ENCODE measurements around the gene CCNK.
A peak's percentile ranks its signal among the peaks of the same experiment; 100 is the strongest.

CCNK gene

DNA sequence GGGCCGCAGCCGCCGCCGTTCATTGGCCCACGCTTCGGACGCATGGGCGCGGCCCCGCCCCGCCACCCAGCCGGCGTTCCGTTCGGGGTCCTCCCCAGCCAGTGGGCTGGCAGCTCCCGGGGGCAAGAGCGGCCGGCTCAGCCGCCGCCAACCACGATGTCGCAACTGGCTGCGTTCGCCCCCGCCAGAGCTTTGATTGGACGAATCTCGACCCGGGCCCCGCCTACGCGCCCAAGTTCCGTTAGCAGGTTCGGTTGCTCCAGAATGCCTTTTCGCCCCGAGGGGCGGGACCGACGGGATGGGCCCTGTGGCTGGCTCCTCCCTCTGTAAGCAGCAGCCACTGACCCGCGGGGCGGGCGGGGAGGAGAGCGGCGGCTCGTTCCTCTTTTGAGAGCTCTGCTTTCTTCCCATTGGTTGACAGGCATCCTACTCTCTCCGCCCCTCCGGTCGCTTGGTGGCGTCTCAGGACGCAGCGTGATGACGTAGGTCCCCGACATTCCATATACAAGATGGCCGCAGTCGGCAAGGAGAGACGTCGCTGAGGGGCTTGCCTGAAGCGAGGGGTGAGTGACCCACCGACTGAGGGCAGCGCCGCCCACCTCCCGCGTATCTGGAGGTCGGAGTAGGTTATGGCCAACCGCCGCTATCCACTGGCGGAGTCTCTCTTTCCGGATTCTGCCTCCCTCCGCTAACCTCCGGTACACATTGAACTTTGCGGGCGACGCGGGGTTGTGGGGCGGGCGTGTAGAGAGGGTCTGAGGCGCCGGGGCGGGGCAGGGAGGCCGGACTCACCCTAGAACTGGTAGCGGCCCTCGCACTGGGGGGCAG lies at the start of gene CCNK:
CCNK (plus strand) TSS at position 493 of the 828 bp plus-strand sequence. CDS start 11,269 bp downstream, outside the sequence.
- DNase-seq (ENCODE audit: low read depth, low spot score) = peak; percentile 99

DNA sequence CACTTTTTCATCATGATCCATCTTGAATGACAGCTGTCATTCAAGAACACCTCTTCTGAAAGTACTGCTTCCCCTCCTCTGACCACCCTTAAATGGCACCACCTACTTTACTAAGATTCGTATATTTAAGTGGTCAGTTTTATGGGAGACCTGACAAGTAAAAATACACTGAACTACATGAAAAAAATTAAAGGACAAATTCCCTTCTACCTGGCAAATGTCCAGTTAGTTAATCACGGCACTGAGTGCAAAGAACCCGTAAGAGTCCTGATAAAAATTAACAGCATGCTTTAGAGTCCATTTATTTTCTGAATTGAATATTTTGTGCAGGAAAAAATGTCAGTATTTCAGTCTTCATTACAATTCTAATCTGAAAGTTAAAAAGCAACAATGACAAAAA lies 49.2 kb upstream of the CCNK start:
- no peak for DNase-seq (ENCODE audit: low read depth, low spot score)

DNA sequence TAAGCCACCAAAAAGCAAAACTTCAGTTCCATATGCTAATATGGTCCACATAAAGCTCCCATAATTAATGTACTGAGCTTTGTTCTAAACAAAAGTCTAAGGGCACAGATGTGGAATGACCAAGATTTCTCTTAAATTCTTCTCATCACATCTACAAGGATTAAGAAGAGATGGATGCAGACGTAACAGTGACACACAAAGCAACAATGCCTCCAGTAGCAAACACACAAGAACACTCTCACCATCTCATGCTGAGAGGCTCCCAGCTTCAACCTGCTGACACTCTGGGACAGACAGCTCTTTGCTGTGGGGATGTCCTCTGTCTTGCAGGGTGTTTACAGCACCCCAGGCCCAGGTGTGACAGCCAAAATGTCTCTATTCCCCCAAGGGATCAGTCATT lies 48.7 kb upstream of the CCNK start:
- no peak for DNase-seq (ENCODE audit: low read depth, low spot score)

DNA sequence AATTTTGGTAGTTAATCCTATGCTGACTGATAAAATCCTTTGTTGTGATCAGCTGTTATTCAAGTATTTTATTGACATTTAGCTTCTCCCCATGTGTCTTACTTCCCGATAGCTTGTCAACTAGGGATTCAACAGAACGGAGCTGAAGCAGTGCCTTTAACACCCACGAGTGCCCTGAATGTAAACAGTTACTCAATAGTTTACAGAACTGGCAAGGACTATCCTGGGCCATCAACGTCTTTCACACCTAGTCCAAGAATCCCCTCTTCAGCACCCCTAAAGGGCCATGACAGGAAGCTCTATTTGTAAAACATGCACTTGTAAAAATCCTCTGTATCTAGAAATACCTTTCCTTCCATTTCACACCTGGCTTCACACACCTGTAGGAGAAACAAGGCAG lies 45.9 kb upstream of the CCNK start:
- no peak for DNase-seq (ENCODE audit: low read depth, low spot score)

DNA sequence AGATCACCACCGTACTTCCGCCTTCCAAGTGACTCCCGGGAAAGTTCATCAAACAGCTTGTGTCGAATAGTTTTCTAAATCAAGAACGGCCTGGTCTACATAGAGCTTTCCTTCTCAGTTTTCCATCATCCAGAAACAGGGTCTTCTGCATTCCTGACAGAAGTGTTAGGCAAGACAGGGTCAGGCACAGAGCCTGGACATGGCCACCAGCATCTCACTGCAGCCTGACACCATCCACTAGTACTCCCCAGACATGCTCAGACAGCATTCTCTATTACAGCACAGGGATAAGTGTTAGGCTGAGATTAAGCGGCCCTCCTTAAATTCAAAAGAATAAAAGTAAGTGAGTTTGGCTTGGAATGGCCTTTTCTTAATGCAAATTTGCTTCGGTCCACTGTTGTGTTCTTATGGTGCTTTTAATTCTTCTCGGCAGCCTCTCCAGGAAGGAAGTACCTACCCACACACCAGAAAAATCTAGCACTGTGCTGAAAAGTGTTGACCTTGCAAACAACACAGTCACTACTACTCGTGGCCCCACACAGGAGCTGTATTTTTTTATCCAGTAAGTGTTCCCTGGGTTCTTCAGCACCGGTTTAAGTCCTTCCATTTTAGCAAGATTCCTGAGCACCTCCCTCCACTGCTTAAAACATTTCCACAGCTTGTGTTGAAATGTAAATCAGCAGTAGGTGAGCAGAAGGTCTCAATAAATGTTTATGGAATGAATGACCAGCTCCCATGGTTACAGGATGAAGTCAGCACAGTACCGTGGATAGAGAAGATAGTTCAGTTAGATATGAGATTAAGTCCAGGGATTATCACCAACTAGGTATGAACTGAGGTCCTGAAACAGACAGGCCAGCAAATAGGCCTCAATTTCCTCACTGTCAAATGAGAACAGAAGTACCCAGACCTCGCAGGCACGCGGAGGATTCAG lies 44.7 kb upstream of the CCNK start:
- DNase-seq (ENCODE audit: low read depth, low spot score) = no peak

DNA sequence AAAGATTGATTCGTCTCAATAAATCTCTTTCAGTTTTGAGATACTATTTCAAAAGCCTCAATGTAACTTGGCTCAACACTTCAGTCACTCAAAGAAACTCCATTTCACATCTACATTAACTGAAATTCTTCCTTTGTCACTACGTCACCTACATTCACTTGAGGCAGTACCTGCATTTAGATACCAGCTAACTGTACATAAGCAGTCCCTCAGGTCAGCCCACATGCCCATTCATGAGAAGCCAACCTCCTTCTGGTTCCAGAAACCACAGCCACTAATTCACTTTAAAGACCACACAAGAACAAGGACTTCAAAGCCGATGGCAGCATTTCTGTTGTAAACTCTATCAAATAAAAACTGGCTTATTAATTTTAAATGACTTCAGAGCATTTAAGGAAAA lies 43.5 kb upstream of the CCNK start:
- no peak for DNase-seq (ENCODE audit: low read depth, low spot score)

DNA sequence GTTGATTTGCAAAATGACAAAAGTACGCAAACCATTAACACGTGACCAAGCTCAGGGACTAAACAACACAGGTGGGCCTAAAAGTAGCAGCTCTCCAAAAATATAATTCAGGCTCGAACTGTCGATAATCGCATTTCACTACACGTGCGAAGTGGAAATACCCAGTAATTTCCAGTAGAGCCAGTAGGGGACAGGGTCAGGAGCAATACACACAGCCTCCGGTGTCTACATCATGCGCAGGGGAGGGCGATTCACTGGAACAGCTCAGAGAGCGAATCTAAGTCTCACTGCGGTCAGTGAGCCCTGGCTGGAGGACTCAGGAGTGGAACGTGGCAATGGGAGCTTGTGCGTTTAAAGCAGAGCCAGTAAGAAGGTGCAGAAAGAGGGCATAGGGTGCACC lies 40.9 kb upstream of the CCNK start:
- DNase-seq (ENCODE audit: low read depth, low spot score) = no peak

DNA sequence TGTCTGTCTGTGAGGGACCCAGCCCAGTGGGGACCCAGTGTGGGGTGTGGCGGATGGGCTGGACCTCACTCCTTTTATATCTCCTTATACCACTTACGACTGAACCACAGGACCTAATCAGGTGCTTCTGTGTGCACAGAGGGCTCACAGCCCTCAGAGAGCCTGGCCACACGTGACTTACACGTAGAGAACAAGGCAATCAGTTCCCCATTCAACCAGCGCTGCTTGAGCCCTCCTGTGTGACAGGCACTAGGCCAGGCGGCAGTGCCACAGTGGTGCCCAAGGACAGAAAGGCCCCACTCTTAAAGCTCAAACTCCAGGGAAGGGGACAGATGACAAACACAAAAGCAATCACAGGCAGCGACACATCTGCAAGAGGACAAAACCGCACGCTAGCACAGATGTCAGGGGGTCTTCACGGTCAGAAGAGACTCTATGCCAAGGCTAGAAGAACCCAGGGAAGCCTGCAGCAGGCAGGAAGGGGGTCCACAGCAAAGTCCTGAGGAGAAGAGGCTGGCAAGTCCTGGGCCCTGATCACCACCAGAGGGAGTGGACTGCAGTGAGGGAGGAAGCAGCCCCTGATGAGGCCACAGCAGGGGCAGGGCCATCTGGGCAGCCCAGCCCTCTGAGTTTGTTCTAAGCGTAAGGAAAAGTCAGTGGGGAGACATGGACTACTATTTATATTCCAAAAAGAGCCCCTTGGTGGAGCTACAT lies 39.9 kb upstream of the CCNK start:
- no peak for DNase-seq (ENCODE audit: low read depth, low spot score)

DNA sequence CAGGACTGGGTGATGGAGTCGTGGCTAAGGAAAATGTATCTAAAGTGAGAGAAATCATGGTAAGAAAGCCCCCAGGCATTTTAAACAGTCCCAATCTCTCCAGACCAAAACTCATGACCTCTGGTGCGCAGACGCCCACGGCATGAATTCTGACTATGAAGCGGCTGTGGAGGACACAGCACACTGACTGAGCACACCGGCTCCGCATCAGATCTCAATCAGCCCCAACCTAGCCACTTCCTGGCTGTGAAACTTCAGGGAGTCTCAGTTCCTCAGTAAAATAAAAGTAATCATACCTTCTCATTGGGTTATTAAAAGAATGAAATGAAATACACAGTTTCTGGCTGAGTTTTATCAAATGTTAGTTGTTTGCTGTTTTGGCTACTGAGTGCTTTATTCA lies 39.3 kb upstream of the CCNK start:
- DNase-seq (ENCODE audit: low read depth, low spot score) = no peak

DNA sequence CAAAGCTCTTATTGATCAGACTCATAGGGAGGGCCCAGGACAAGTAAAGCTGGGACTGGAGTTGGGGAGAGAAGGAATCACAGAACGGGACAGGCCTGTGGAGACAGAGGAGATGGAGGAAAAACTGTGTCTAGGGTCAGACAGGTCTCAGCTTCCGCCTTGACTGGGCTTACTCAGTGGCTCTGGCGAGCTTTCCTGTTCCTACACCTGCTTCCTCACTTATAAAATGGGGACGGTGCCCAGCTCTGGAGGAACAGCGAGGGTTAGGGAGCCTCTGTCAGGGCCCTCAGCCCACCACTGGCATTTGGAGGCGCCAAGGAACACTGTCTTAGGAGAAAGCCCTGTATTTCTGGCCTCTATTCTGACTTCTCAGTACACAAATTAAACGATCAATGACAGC lies 35.3 kb upstream of the CCNK start:
- no peak for DNase-seq (ENCODE audit: low read depth, low spot score)

DNA sequence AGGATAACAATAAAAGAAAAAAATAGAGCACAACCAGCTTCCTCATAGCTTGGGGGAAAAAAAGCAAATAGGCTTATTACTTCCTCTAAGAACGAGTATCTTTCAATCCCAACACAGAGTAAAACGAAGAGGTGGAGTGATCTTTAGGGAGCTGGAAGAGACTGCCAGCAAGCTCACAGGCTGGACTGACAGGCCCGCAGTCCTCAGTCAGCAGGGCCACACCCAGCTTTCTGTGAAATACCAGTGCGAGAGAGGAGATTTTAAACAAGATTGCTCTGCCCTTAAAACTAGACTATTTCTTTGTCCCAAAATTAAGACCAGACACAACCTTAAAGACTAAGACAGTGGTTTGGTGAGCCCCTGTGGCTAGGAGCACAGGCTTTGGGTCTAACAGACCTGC lies 33.5 kb upstream of the CCNK start:
- no peak for DNase-seq (ENCODE audit: low read depth, low spot score)

DNA sequence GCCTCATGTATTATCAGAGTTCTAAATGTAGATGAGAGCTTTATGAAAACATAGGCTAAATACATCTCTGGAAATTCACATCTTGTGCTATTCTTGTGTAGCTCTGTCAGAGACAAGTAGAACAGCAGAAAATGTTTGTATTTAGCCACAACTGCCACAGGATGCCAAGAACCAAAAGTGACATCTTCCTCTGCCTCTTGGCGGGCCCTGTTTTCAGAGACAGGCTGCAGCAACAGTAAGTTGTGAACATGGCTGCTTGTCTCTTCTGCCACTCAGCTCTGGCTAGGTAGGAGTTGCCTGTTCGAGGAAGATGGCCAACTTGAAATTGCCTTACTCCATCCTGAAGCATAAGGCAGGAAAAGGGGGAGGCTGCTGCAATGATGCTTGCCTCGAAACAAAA lies 30.9 kb upstream of the CCNK start:
- DNase-seq (ENCODE audit: low read depth, low spot score) = no peak

DNA sequence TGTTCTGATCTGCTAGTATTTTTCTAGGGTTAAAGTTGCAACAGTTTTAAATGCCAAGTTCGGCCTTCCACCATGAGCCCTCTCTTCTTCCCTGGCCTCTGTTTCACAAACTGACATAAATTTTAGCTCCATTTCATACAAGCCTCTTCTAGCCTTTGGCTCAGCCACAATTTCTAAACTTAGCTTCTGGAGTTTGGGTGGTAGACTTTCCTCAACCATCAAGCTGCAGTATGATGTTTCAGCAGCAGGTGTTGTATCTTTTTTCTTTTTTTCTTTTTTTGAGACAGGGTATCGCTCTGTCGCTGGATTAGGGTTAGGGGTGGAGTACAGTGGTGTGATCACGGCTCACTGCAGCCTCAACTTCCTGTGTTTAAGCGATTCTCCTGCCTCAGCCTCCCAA lies 30.0 kb upstream of the CCNK start:
- DNase-seq (ENCODE audit: low read depth, low spot score) = no peak

DNA sequence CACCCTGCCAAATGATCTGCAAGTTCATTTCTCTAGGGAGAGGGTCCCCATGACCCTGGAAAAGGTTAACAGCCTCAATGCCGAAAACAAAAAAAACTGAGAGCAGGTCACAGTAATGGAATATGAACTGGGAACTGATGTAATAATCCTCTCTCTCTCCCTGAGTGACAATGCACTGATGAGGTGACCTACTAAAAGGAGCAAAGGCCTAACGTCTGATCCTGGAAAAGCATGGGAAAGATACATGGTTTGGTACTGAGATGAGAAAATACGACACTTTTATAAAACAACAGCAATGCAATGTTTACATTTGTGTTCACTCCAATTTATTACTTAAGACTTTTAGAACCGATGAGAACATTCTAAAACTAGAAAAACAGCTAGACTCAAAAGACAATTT lies 28.2 kb upstream of the CCNK start:
- DNase-seq (ENCODE audit: low read depth, low spot score) = no peak

DNA sequence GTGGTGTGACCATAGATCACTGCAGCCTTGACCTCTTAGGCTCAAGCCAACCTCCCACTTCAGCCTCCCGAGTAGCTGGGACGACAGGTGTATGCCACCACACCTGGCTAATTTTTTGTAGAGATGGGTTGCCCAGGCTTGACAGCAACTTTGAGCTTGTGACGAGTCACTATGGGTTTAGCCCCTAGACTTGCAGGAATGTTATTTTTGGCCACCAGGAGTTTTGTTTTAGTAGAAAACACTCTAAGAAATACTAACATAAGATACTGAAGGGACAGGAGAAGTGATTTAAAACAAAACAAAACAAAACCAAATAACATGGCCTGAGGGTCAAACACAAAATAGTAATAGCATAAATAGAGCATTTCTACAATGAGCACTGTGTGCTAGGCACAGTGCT lies 27.0 kb upstream of the CCNK start:
- DNase-seq (ENCODE audit: low read depth, low spot score) = no peak

DNA sequence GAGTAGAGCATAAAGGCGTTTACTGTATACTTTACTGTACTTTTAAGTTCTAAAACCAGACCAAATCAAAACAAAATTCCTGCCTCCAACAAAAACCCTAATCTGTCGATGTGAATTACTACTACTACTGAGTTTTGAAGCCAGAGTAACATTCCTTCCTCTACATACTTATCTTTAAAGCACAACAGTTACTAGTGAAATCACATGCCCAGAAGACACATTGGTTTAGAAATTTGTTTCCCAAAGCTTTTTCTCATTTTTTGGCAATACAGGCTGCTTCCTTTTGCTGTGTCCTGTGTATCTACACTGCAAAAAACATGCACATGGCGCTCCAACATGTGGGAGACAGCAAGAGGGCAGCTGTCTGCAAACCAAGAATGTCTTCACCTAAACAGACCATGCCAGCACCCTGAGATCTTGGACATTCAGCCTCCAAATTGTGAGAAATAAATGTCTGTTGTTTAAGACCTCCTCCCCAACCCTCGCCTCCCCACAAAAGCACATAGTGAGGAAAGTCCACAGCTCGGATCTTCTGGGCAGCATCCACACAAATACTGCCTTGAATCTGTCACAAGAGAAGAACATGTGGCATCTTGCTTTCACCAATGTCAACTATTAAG lies 21.6 kb upstream of the CCNK start:
- DNase-seq (ENCODE audit: low read depth, low spot score) = no peak

DNA sequence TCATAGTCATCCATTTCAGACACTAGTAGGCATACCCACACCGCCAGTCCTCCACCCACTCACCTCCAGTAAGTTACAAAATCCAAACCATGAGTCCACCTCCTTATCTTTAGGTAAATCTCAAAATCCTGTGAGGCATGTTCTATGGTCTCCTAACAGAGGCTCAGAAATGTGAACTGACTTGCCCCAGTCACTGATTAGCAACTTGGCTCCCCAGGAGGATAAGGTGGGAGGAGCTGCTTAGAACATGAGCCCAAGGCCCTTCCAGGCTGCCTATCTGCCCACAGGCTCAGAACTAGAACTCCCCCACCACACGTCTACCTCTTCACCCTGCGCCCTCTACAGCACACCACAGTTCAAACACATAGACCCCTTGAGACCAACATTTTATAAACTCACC lies 20.4 kb upstream of the CCNK start:
- no peak for DNase-seq (ENCODE audit: low read depth, low spot score)

DNA sequence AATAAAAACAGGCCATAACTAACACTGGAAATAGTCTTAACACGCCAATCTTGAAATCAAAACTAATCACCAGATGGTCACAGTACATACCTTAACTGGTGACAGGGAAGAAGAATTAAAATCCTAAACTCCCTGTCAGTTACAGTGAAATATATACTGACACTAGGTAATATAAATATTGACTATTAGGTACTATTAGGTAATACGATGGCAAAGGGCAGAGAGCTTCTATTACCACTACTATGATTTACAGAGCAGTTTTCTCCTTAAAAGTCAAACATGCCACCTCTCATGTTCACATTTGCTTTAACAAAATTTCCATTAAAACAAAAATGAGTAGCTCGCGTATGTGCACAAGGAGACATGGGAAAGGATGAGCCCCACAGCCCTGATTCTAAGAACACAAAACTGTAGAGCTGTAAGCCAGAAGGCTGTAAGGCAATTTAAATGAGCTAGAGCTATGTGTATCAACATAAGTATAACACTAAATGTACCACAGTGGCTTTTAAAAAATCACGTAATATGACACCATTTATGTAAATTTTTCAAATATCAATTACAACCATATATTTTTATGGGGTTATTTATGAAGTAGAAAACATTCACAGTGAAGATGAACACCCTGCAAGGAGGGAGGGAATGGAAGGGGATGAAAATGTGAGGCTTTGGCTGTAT lies 19.7 kb upstream of the CCNK start:
- no peak for DNase-seq (ENCODE audit: low read depth, low spot score)

DNA sequence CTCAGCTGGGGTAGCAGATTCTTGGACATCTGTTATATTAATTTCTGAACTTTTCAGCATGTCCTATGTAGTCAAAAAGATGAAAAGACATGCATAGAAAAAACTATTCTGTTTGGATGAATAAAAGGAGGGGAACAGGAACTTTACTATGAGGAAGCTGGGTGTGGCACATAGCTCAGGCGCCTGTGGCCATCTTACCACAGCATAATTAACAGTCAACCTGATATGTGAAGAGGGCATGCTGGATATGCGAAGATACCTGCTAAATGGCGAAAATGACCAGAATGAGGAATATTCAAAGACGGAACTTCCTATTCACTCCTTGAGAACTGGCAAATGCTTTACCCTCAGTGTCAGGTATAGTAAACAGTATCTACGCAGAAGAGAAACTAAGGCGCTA lies 19.0 kb upstream of the CCNK start:
- no peak for DNase-seq (ENCODE audit: low read depth, low spot score)

DNA sequence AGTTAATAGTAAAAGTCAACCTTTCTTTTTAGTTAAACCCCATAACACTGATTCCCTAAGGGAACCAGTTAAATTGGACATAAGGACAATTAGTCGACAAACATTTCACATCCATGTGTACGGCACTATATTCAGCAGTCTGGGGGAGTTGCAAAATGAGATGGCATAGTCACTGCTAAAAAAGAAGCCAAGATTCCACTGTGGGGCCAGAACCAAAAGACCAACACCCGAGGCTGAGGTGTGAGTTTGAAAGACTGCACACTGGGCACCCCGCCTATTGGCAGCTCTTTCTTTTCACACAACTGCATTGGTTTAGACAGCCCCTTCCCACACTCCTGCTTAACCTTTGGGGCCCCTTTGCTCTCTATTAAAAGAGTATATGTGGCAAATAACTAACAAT lies 17.2 kb upstream of the CCNK start:
- DNase-seq (ENCODE audit: low read depth, low spot score) = no peak

DNA sequence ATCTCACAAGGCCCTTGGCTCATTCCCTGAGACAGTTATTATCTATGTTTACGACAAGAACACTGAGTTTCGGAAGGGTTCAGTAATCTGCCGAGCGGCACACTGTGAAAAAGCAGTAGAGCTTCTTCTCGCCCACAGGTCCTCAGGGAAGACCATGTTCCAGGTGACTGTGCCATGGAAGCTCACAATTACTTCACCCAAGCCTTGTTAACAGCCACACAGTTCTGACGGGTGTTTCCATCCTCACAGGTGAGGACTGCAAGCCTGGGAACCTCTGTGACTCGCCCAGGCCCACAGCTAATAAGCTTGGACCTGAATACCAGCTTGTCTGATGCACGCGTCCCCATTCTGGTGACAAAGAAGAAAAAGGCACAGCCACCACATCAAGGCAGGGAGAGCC lies 15.9 kb upstream of the CCNK start:
- no peak for DNase-seq (ENCODE audit: low read depth, low spot score)

Data from smooth muscle cell of the brain vasculature (primary cell).